Muscle layer of duodenum (tissue), 2 donors: ENCODE results near the gene SELENOK.
"Not testable (repeated sequence)": the region's sequence is repeated elsewhere in the genome, so short reads cannot be mapped to it uniquely, and the experiment has no call there.

Experiments used
- H3K27ac ChIP-seq: one replicate; pipeline ENCODE4 v1.7.0; 2013; ENCODE audit warnings: mild to moderate bottlenecking, low read length
- H3K27me3 ChIP-seq: one replicate; pipeline ENCODE4 v1.7.0; 2013; ENCODE audit warnings: low read depth, mild to moderate bottlenecking, control low read depth, low read length
- H3K36me3 ChIP-seq, 2 donors: one replicate each; pipeline ENCODE4 v1.7.0; 2013; ENCODE audit warnings: low read length in 2 of 2, control low read depth in 1 of 2, mild to moderate bottlenecking in 1 of 2; ENCODE audit not compliant: insufficient read depth in 2 of 2, control insufficient read depth in 1 of 2
- H3K4me1 ChIP-seq, 2 donors: one replicate each; pipeline ENCODE4 v1.7.0; 2013; ENCODE audit warnings: low read length in 2 of 2, mild to moderate bottlenecking in 2 of 2, control low read depth in 1 of 2, moderate library complexity in 1 of 2; ENCODE audit not compliant: insufficient read depth in 2 of 2, control insufficient read depth in 1 of 2
- H3K4me3 ChIP-seq, 2 donors: one replicate each; pipeline ENCODE4 v1.7.0; 2013; ENCODE audit warnings: low read length in 2 of 2, low read depth in 1 of 2, mild to moderate bottlenecking in 1 of 2
- H3K9me3 ChIP-seq, 2 donors: one replicate each; pipeline ENCODE4 v1.7.0; 2013; ENCODE audit warnings: low read length in 2 of 2, control low read depth in 1 of 2, mild to moderate bottlenecking in 1 of 2; ENCODE audit not compliant: control insufficient read depth in 1 of 2
- donor health status: healthy.

SELENOK gene

DNA sequence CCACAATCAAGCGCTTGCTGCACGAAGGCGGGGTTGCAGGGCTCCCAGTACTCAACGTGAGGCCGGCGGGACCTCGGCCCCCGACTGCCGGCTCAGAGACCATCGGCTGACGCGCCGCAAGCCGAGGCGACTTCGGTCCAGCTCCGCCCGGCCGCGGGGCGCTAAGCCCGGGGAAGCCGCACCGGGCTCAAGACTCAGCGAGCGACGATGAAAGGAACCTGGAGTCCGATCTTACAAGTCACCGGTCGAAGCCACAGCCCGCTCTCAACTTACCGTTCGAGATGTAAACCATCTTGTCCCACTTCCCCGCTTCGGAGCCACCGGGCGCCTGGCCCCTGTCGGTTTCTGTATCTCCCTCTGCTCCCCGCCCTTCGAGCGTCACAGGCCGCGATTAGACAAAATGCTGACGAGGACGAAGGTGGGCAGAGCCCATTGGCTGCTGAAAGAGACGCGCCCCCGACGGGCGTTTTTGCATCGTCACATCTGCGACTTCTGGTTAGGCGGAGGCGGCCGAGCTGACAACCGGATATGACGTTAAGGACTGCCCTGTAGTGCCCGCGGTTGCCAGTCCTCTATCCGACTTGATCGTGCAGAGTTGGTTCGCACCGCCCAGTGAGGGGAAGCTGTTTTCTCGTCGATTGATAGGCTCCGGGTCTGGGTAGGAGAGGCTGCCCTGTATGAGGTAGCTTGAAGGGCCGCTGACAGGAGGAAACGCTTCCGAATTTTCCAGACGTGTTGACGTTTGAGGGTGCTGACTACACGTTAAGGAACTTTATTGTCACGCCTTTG is at the start of gene SELENOK:
Gene SELENOK, minus strand, starts transcription at position 363 of the 789 bp plus-strand sequence.
- Histone ChIP-seq H3K9me3 (no peaks in the 10 kb centered on the region), H3K4me3 (peak within 1 kb of the TSS; percentile 73 to 92), H3K27me3 (no peaks in the 10 kb centered on the region), H3K36me3 (no peaks in the 10 kb centered on the region), H3K27ac (peak within 1 kb of the TSS; percentile 92), H3K4me1 (peaks cover 0 to 16% of the 10 kb centered on the region in 2 donors)

DNA sequence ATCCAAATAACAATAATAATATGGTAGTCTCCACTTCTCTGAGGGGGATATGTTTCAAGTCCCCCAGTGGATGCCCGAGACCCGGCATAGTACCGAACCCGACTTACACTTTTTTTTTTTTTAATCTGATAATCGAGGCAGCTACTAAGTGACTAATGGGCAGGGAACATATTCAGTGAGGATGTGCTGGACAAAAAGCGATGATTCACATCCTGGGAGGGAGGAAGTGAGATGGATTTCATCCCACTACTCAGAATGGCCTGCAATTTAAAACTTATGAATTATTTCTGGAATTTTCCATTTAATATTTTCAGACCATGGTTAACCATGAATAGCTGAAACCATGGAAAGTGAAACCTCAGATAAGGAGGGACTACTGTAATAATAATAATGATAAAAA is 49.5 kb upstream of the SELENOK start:
- H3K9me3 ChIP-seq, result no peaks in the 10 kb centered on the region
- H3K4me1 ChIP-seq, result no peaks in the 10 kb centered on the region
- H3K4me3 ChIP-seq, result no peak overlapping the region
- no peaks in the 10 kb centered on the region for H3K27me3 ChIP-seq
- H3K36me3 ChIP-seq, result no peaks in the 10 kb centered on the region
- no peak overlapping the region for H3K27ac ChIP-seq

DNA sequence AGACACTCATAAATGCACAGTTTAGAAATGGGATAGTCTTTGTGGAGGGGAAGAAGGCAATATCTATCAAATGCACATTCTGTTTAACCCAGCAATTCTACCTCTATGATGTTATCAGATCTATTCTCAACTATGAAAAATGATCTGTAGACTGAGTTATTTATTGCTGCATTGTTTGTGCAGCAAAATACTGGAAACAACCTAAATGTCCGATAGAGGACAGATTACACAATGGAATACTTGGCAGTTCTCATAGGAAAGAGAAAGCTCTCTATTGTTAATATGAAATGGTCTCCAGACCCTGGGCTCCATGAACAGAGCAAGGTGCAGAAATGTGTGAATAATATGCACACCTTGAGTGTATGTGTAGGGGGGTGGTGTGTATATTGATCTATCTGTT is 49.0 kb upstream of the SELENOK start:
- Histone ChIP-seq H3K4me1 (no peaks in the 10 kb centered on the region), H3K9me3 (no peaks in the 10 kb centered on the region), H3K27ac (no peak overlapping the region), H3K27me3 (no peaks in the 10 kb centered on the region), H3K36me3 (no peaks in the 10 kb centered on the region), H3K4me3 (no peak overlapping the region)

DNA sequence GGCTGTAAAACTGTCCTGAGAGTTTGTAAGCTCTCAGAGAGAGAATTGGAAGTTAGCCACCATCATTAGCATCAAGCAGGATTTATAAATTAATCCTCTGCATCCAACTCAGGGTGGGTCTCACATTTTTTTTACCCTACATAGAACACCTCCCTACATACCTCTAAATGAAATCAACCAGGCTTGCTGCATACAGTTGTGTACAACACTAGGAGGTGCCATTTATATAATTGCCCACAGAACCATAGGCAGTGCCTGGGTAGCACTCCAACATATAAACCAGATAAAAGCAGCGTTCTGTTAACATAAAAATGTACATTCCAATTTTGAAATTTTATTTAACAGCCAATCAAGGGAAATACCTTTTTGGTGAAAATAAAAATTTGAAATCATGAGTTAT is 48.2 kb upstream of the SELENOK start:
- Histone ChIP-seq H3K36me3 (no peaks in the 10 kb centered on the region), H3K4me1 (no peaks in the 10 kb centered on the region), H3K27me3 (no peaks in the 10 kb centered on the region), H3K4me3 (no peak overlapping the region), H3K9me3 (peaks cover 0 to 4% of the 10 kb centered on the region in 2 donors), H3K27ac (no peak overlapping the region)

DNA sequence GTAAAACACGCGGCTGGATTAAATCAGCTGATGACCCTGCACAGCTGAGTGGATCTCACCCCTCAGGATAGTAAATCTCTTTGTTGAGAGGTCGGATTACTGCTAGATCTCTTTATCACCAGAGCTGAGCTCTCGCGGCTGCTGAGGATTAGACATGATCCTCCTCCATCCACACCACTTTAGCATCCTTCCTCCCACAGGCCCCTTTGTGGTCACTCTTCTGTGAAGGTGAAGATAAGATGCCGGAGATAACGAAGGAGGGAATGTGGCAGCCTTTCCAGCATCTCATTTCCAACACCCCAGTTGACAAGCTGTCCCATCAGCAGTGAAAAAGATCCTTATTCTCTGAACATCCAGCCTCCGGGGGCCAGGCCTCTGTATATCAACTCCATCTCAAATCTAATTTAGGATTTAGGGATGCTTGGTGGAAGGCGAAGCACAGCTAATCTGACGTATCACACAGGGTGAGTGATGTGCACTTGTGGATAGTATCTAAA is 47.5 kb upstream of the SELENOK start:
- Histone ChIP-seq H3K4me1 (no peaks in the 10 kb centered on the region), H3K27ac (no peak overlapping the region), H3K36me3 (no peaks in the 10 kb centered on the region), H3K4me3 (no peak overlapping the region), H3K9me3 (peaks cover 0 to 4% of the 10 kb centered on the region in 2 donors), H3K27me3 (no peaks in the 10 kb centered on the region)

DNA sequence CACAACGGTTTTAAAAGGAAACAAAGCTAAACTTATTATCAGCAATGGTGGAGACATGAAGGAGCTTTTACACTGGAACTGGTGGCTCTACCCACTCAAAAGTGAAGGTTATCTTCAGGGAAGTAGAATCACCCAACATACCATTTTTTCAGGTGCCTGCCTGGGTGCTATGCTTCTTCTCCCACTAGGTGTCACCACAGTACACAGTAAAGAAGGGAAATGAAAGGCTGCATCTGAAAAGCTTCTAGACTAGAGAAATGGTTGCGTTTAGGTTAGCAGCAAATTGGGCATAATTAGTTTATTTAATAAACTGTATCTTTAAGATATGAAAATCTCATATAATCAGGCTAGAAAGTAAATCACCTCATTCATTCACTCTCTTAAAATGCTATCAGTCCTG is 47.0 kb upstream of the SELENOK start:
- no peak overlapping the region for H3K27ac ChIP-seq
- peaks cover 0 to 4% of the 10 kb centered on the region in 2 donors for H3K9me3 ChIP-seq
- no peaks in the 10 kb centered on the region for H3K4me1 ChIP-seq
- no peaks in the 10 kb centered on the region for H3K36me3 ChIP-seq
- H3K4me3 ChIP-seq, result no peak overlapping the region
- H3K27me3 ChIP-seq, result no peaks in the 10 kb centered on the region

DNA sequence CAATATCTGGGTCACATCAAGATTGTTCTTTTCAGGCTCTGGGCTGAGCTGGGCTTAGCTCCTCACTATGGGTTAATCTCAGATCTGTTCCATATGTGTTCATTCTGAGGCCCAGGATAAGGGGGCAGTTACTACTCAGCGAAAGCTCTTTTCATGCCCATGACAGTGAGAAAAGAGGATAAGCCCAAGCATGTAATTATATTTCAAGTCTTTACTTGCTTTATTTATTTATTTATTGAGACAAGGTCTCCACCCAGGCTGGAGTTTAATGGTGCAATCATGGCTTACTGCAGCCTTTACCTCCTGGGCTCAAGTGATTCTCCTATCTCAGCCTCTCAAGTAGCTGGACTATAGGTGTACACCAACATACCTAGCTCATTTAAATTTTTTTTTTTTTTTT is 44.7 kb upstream of the SELENOK start:
- Histone ChIP-seq H3K9me3 (peaks cover 0 to 4% of the 10 kb centered on the region in 2 donors), H3K4me3 (no peak overlapping the region), H3K27ac (no peak overlapping the region), H3K4me1 (no peaks in the 10 kb centered on the region), H3K36me3 (no peaks in the 10 kb centered on the region), H3K27me3 (no peaks in the 10 kb centered on the region)

DNA sequence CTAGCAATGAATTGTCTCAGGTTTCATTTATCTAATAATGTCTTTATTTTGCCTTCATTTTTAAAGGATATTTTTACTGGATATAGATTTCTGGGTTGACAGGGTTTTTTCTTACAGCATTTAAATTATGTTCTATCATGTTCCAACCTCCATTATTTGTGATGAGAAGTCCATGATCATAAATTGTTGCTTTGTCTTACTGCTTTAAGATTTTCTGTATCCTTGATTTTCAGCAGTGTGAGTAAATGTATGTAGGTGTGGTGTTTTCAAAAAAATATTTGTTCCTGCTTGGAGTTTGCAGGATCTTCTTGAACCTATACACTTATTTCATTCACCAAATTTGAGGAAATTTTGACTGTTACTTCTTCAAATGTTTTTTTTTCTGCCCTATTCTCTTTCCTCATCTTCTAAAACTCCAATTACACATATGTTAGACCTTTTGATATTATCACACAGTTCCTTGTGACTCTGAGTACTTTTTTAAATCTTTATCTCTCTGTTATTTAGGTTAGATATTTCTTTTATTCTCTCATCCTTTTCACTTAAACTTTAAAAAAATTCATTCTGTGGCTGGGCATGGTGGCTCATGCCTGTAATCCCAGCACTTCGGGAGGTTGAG is 43.7 kb upstream of the SELENOK start:
- Histone ChIP-seq H3K9me3 (peaks cover 0 to 4% of the 10 kb centered on the region in 2 donors), H3K4me3 (no peak overlapping the region), H3K4me1 (no peaks in the 10 kb centered on the region), H3K27ac (no peak overlapping the region), H3K27me3 (no peaks in the 10 kb centered on the region), H3K36me3 (no peaks in the 10 kb centered on the region)

DNA sequence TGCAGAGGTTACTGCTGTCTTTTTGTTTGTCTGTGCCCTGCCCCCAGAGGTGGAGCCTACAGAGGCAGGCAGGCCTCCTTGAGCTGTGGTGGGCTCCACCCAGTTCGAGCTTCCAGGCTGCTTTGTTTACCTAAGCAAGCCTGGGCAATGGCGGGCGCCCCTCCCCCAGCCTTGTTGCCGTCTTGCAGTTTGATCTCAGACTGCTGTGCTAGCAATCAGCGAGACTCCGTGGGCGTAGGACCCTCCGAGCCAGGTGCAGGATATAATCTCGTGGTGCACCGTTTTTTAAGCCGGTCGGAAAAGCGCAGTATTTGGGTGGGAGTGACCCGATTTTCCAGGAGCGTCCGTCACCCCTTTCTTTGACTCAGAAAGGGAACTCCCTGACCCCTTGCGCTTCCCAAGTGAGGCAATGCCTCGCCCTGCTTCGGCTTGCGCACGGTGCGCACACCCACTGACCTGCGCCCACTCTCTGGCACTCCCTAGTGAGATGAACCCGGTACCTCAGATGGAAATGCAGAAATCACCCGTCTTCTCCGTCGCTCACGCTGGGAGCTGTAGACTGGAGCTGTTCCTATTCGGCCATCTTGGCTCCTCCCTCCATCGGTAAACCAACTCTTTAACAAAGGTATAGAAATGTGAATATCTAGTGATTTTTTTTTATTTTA is 35.7 kb upstream of the SELENOK start:
- not testable (repeated sequence) for H3K9me3 ChIP-seq, H3K27me3 ChIP-seq, H3K36me3 ChIP-seq, H3K4me3 ChIP-seq, H3K4me1 ChIP-seq, H3K27ac ChIP-seq

DNA sequence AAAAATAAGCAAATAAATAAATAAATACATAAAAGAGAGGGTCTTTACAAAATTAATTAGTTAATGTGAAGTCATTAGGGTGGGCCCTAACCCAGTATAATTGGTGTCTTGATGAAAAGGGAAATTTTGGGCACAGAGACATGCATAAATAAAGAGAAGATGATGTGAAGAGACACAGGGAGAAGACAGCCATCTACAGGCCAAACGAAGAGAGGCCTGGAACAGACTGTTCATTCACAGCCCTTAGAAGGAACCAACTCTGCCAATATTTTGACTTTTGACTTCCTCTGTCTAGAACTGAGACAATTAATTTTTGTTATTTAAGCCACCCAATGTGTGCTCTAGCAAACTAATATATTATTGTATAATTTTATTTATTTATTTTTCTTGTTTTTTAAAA is 29.6 kb upstream of the SELENOK start:
- H3K4me3 ChIP-seq, result no peak overlapping the region
- H3K27ac ChIP-seq, result no peak overlapping the region
- no peaks in the 10 kb centered on the region for H3K36me3 ChIP-seq
- H3K27me3 ChIP-seq, result no peaks in the 10 kb centered on the region
- no peaks in the 10 kb centered on the region for H3K4me1 ChIP-seq
- H3K9me3 ChIP-seq, result no peaks in the 10 kb centered on the region

DNA sequence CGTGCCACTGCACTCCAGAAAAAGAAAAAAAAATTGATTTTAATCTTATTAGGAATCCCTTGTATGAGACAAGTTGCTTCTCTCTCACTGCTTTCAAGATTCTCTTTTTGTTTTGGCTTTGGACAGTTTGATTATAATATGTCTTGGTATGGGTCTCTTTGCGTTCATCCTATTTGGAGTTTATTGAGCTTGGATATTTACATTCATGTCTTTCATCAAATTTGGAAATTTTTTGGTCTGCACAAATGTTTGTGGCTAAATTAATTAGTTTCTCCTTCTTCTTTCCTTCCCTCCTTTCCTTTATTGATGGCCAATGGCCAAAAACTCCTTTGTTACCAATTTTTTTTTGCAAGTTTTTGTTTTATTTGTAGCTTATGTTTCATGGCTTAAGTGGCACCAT is 28.1 kb upstream of the SELENOK start:
- Histone ChIP-seq H3K27me3 (no peaks in the 10 kb centered on the region), H3K9me3 (no peaks in the 10 kb centered on the region), H3K4me1 (no peaks in the 10 kb centered on the region), H3K36me3 (no peaks in the 10 kb centered on the region), H3K4me3 (no peak overlapping the region), H3K27ac (no peak overlapping the region)
